Right renal cortex interstitium (tissue), 3 donors: ENCODE results near the gene CXXC4. TPM values are rescaled to one million over a fixed set of nuclear protein-coding genes. Genes with fewer than 3 reads are reported as not detected.

Experiments
- DNase-seq, 3 donors: peaks; one replicate each; pipeline ENCODE4 v3.0.0-alpha.2; 2013; ENCODE audit warnings: low read depth in 3 of 3, low spot score in 2 of 3
- polyA plus RNA-seq, 3 donors: library from polyadenylated mRNA; unstranded; fragments of 120-200 nt; gene quantifications; one replicate each; pipeline ENCODE4 v1.2.1, GENCODE V29; 2013; ENCODE audit not compliant: insufficient read length in 3 of 3

CXXC4 gene
- polyA plus RNA-seq, 3 donors: 8.3 to 10.8 (median 8.4) TPM

DNA sequence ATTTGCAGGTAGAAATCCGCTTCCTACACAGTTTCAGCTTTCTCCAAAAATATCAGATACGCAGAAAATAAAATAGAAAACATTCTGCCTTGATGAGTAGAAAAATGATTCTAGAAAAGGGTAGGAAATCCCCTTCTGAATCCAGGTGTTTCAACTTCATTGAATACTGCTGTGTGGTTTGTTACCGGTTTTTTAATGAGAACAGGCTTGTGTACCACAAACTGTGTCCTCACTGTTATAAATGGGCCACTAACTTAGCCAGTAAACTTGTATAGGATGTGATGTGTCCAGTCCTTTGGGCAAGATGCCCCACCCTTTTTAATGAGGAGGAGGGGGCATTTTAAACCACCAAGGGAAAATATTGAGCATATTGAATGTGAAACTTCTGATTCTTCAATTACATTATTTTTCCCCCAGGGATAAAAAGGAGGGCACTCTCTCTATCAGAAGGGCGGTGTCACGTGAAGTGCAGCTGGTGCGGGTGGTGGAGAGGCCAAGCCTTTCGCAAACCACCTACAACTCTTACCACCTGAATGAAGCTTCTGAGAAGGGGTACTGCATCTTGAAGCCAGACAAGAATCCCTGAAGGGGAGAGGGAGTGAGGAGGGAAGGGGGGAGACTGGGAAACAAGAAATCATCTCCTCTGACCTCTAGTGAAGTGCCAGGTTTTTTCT lies 4.5 kb downstream of the CXXC4 start:
- DNase-seq: no peak

DNA sequence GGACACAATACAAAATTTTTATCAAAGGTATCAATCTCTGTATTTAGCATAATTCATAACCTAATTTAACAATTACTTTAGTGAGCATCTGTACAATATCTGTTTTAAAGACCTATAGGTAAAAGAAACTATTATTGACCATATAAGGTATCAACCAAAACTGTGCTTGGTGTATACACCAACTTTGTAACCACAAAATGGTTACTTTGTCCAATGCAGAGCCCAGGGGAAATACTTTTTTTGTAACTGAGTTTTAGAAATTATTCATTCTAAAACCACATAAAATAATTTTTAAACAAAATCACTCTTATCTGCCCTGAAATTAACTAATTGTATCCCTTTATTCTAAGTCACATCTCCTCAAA lies 5.0 kb downstream of the CXXC4 start:
- DNase-seq: no peak

DNA sequence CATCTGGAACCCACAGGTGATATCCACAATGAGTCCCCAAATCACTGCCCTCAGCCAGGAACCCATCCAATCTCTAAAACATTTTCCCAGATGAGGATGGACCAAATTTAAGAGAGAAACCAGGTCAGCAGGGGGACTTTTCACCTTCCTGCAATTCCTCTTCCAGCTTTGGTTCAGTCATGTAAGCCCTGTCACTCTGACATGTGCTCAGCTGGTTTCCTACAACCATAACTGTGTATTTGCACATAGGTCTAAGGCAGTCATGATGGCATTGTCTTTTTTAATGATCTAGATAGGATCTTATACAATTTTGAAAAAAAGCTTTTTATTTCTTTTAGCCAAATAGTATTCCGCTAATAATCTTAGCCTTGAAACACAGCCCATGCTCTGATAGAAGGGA lies 6.5 kb downstream of the CXXC4 start:
- no peak for DNase-seq

DNA sequence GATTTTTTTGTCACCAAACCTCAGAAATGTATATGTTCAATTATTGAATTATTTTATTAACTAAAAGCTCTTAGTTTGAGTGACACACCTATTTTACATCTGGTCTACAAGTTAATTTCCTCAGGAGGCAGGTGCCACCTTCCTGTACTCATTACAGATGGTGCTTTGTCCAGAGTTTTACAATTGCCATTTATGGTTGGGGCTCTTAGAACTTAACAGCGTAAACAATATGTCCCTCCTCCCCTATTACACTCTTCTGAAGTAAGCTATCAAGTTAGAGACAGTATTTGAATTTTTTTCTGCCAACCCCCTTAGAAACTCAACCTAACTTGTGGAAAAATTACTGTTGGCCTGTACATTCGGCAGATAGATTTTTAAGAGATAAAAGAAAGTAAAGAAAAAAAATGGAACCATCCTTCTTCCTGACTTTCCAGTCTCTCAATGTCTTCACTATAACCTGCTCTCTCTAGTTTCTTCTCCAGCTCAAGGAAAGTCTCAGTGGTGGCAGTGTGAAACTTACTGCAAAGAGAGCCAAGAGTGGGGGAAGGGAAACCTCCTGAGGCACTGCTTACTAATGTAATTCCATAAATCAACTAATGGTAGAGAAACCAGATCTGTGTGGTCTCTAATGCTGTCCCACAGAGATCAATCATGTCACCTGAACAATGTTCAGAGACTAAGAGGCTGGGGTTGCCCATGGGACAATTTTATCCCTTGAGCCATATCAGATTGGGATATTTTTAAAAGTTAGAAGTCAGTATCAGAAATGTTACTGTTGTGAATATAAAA lies 7.8 kb downstream of the CXXC4 start:
- no peak for DNase-seq

DNA sequence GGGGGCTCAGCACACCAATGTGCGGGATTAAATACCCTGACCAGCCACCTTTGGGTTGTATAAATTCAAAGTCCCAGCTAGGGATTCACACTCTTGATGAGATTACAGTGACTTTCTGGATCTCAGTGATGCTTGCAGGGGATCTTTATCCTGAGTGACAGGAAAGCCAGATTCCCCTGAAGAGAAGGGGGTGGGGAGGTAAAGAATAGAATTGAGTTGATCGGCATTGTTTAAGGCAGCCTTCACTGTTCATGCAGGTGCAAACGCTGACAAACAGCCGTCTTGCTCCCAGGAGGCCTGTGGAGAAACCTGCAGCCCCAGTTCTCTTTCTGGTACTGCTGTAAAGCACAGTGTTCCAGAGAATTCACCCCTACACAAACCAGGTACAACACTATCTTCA lies 19.0 kb downstream of the CXXC4 start:
- DNase-seq: no peak

DNA sequence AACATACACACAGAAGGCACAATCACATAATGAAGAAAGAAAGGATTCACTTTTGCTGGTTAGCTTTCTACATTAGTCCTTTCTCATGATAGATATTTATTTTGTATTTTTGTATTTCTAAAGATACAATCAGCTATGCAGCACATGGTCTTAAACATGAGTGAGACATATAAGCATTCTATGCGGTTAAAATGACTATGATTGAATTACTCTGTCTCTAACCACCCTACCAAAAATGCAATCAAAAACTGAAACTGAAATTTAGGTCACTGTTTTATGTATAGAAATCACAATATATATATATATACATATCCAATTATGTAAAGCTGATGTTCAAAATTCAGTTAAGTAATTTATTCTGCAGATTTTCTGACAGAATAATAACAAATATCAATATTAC lies 21.9 kb downstream of the CXXC4 start:
- DNase-seq: no peak

DNA sequence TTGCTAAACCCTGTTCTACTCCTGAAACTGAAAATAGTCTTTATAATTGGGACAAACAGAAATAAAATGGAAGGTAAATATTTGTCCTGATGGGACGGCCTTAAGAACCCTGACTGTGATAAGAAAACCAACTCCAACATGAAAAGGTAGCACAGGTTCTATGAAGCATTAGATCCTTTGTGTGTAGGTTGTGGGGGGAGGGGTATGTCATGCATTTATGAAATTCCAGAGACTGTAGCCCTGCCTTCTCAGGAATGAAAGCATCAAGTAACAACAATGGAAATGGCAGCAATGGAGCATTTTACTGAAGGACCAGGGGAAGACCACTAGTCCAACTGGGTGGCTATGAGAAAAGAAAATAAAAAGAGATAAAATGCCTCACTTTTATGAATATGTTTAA lies 23.9 kb downstream of the CXXC4 start:
- DNase-seq: no peak

DNA sequence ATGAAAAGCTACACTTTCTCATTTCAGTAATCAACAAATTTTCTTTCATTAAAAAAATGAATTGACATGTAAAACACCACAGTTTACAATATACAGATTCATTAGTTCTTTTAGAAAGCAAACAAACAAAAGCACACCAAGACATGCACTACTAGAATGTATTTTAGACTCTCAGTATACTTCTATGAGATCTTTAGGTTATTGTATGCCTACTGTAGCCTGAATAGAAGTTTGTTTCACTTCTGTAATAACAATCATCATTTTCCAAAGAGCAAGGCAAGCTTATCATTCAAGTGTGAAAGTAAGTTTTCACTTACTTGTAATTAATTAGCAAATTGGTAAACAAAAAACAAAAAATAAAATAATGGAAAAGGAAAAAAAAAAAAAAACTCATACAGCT lies 24.9 kb downstream of the CXXC4 start:
- no peak for DNase-seq

DNA sequence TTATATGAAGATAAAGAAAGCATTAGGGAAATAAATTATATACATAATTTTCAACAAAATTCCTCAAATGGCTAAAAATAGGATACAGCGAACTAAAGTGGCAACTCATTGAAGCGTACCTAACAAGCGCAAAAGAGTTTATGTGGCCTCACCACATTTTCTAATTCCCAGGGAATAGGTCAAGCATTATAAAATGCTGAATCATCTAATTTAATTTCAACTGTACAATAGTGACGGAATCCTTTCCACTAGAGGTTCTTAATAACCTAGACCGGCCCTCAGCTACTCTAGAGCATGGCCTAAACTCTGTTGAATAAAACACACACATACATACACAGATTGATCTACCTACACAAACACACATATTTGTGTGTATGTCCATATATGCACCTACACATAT lies 29.1 kb downstream of the CXXC4 start:
- DNase-seq: no peak

DNA sequence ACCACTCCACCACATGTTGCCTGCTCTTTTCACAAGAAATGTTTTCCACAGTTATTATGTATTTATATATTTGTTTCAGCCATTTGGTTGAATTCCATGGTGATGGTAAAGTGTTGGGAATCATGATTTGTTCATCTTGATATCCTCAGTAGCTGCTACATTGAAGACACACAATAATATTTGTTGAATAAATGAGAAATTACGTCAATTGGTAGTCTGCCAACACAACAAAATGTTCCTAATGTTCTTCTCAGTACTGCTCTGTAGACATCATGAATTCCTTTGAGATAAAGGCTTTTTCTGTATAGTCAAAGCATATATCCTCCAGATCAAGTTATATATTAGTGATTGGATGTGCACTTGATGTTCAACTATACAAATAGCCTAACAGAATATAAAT lies 29.5 kb downstream of the CXXC4 start:
- no peak for DNase-seq

DNA sequence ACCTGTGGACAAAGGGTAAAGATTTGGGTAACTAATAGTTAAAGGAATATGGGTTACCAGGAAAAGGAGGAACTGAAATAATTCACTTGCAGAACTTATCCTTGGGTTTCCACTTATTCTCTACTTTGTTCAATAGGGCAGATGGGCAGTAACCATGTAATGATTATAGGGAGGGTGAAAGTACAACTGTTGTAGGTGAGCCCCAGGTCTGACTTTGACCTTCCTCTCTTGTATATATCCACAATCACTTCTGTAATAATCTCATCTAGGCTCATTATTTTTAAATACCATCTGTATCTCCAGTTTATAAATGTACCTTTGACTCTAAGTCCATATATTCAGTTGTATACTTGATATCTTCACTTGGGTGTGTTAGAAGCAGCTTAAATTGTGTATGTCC lies 32.1 kb downstream of the CXXC4 start:
- no peak for DNase-seq

DNA sequence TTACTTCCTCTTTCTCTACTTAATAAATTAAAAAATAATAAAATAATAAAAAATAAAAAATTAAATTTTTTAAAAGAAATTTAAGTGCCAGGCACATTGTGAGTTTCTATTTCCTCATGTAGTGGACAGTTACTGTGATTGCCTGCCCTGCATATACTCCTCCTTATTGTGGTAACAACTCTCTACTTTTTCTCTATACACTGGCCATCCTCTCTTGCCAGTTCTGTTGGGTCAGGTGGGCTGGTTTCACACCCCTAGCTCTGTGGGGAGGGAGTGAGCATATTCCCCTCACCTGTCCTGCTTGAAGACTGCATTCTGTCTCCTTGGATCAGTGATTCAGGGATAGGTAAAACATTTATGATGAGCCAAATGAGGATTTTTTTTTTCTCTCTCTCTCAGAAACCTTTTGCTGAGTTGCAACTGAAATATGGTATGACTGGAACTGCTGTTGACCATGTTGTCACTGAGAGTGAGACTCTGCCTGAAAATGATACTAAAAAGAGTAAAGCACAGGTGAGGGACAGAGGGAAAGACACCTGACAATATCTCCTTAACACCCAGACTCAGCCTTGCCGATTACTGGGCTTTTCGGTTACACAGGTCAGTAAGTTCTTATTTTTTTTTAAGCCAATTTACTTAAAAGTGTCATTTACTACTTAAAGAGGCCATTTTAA lies 37.2 kb downstream of the CXXC4 start:
- DNase-seq: no peak

DNA sequence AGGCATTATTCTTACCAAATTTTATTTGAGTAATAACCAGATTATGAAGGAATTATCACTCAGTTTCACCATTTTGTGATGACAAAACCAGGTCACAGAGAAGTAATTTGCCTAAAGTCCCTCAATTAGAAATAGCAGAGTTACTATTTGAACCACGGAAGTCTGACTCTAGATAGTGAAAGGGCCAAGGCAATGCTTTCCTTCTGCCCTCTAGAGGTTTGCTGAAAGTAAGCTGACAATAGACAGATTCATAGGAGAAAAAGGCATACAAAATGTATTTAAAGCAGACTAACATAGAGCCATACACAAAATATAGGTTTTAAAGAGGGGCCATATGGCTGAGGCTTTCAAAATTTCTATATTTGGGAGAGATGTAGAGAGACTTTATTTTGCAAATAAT lies 43.1 kb downstream of the CXXC4 start:
- no peak for DNase-seq

DNA sequence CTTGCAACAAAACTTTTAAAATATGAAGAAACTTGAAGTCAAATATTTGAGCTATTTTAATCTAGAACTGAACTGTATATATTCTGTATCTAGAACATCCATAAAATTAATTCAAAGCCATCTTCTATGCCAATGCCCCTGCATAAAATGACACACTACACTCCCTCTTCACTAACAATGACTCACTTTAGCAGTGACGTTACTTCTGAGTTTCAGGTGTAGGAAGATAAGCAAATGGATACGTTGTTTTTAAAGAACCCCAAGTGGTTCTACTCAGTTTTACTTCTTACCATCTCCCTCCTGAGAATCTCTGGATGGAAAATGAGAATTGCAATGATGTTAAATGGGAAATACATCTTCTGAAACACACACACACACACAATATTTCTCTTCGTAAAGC lies 45.2 kb downstream of the CXXC4 start:
- DNase-seq: no peak

DNA sequence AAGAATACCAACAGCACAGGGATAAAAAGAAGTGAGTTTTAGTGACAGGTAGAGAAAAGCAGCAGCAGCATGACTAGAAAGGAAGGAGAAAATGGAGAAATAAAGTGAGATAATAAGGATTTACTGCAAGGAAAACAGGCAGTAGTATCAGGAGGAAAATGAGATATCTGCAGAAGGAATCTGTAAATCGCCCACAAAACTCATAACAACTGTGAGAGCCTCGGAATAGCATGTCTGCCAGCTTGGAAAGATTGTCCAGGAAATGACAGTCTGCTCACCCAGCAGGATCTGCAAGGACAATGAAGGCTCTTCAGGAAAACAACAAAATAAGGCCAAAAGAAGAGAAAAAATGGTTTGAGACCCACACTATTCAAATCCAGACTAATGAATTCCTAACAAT lies 47.4 kb downstream of the CXXC4 start:
- DNase-seq: no peak

DNA sequence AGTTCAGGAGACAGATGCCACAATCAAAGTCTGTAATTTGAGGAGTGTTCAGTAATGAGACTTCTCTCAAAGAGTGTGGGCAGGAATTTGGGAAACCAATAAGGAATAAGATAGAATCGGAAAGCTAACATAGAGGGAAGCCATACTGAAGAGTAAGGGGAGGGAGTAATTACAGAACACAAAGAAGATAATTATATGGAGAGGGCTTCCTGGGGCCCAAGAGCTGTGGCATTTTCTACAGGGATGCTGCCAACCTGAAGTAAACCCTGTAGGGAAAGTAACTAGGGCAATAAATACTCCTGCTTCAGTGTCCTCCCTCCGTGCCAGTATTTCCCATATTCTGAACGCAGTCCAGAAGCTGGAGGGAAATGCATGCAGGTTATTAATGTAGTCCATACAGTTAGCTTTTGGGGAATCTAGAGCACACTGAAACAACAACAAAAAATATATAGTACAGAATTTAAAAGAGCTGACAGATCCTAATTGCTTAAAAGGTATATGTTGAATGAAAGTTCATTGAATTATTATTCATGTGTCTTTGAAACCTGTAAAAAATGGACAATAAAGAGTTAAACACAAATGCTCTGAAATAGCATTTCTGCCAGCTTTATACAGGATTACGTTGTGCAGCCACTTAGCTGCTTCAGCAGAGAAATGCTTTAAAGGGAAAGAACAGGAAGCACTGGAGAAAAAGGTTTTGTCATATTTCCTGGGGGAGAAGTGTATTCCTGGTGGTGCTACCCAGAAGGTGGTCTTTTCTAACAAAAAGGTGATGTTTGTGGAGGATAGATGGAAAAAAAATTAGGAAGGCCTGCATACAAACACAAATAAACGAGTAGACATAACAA lies 48.0 kb downstream of the CXXC4 start:
- no peak for DNase-seq

DNA sequence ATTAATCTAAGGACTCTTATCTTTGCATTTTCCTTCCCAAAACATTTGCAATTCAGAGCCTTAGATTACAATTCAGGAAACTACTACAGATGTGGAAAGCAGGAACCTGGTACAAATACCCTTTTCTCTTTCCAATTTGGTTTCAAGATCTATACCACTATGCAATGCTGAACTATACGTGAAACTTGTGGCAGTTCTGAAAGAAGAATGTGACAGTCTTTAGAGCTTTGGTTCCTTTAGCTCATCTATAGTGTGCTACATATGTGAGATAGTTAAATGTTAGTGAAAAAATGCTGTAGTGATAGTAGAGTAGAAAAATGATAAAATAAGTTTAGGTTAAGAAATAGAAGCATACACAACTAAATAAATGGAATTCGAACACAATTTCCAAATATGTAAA lies 50.0 kb downstream of the CXXC4 start:
- DNase-seq: no peak

DNA sequence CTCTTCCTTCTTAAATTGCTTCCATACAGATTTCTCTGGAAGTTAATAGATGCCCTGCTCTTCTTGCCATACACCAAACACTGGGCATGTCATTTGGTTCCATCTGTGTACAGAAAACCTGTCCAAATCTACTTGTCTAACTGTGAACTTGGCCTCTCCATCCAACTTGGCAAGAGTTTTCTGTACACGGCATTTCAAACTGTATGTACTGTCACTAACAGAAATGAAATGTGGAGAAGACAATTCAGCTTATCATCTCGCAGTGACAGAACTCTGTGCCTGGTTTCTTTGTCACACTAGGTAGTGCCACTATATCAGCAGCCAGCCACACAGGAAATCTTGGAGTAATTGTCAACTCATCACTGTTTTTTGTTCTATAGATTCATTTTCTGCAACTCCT lies 58.2 kb downstream of the CXXC4 start:
- DNase-seq: no peak

DNA sequence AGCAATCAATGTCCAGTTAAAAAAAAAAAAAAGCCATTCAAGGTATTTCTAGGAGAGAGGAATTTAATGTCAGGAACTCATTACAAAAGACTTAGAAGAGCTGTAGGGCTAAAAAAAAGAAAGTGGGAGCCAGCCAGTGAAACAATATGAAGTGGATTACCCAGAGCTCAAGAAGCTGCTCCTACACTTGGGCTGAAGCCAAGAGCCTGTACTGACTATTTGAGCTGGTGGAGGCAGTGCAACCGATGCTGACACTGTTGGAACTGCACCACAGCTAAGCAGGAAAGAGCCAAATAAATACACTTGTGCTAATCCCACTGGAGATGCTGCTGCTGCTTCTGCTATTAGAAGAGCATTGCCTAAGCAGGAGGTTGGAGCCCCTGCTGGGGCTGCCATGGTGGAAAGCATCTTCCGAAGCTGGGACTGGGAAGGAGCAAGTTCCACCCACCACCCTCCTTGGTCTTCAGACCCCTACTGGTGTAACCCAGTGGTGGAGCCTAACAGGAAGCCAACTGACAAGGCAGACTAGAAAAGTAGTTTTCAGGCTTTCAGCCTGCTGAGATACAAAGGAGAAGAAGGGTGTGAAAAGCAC lies 65.4 kb downstream of the CXXC4 start:
- no peak for DNase-seq

DNA sequence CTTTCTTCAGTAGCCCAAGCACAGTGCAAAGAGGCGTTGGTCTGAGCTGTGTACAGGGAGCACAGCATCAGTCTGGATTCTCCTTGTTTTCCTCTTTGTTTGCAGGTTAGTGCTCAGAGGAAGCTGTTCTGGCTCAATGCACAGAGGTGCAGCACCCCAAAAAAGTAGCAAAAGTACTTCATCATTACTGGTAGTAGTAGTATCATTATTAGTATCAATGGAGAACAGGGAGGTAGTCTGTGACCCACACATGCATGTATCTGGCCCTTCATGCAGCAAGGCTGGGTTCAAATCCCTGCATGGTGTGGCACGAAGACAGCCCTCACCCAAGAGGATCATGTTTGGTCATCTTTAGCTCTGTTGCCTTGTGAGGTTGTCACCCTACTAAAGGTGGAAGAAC lies 68.7 kb downstream of the CXXC4 start:
- no peak for DNase-seq

DNA sequence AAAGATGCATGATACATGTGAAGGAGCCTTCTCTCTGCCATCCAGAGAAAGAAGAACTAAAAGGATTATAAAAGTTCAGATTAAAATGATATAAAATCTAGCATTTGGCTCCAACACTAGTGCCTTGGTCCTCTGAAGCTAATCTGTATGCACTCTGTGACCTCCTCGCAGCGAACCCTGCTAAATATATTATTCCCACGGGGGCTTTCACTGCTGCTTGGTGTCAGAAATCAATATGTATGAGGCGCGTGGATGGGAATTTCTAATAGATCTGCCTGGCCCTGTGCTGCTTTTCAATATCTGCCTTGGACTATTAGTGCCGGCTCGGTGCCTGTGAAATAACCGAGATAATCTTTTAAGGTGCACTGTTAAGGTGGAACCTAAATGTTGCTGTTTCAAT lies 69.7 kb downstream of the CXXC4 start:
- DNase-seq: no peak
